Nephron (organoid): ENCODE measurements around the gene MAGI2.
"Not testable (repeated sequence)": the region's sequence is repeated elsewhere in the genome, so short reads cannot be mapped to it uniquely, and the experiment has no call there.

Experiments
- H3K27ac Mint-ChIP-seq, 3 experiments: 2 replicates each; pipeline ENCODE4 v1.8.0; 2020; ENCODE audit warnings: mixed read lengths in 3 of 3, mild to moderate bottlenecking in 2 of 3, moderate library complexity in 1 of 3
- H3K27me3 Mint-ChIP-seq: 2 replicates; pipeline ENCODE4 v1.8.0; 2021; ENCODE audit warnings: low read depth, mild to moderate bottlenecking, moderate library complexity, mixed read lengths
- H3K36me3 Mint-ChIP-seq: 2 replicates; pipeline ENCODE4 v1.8.0; 2020; ENCODE audit warnings: low read depth, mixed read lengths
- H3K4me1 Mint-ChIP-seq: 2 replicates; pipeline ENCODE4 v1.8.0; 2020; ENCODE audit warnings: mixed read lengths
- H3K4me3 Mint-ChIP-seq, 3 experiments: 2 replicates each; pipeline ENCODE4 v1.8.0; 2020; ENCODE audit warnings: mild to moderate bottlenecking in 3 of 3, mixed read lengths in 3 of 3, moderate library complexity in 2 of 3
- H3K9me3 Mint-ChIP-seq: 2 replicates; pipeline ENCODE4 v1.8.0; 2020; ENCODE audit warnings: mixed read lengths
- CTCF ChIP-seq, 3 experiments: fragments of 200-600 bp; sonication (generic); IDR thresholded peaks; one replicate each; pipeline ENCODE4 v1.5.0; 2021; ENCODE audit warnings: antibody characterized with exemption in 3 of 3; ENCODE audit not compliant: unreplicated experiment in 3 of 3

Gene MAGI2

GRCh38 chr7:78247910-78248689 lies 1205.4 kb downstream of the MAGI2 start:
- Mint-ChIP-seq H3K36me3 (peaks cover 16% of the 10 kb centered on the region), H3K4me3 (no peak overlapping the region), H3K27me3 (no peaks in the 10 kb centered on the region), H3K27ac (no peak overlapping the region), H3K9me3 (peaks cover 21% of the 10 kb centered on the region), H3K4me1 (peaks cover 3% of the 10 kb centered on the region)
- TF ChIP-seq CTCF (IDR thresholded peaks at IDR 0.05; ENCODE audit: unreplicated experiment in 3 of 3) = no peak

- not testable (repeated sequence) for H3K27me3 Mint-ChIP-seq, H3K4me3 Mint-ChIP-seq, H3K27ac Mint-ChIP-seq, H3K4me1 Mint-ChIP-seq
- Mint-ChIP-seq H3K9me3 (peaks cover 12% of the 10 kb centered on the region), H3K36me3 (peaks cover 24% of the 10 kb centered on the region)
Observed at GRCh38 chr7:78240179-78240578, 1213.3 kb downstream of the MAGI2 start.

- Mint-ChIP-seq H3K4me1 (peaks cover 12% of the 10 kb centered on the region), H3K27ac (no peak overlapping the region), H3K27me3 (no peaks in the 10 kb centered on the region), H3K4me3 (no peak overlapping the region), H3K36me3 (peaks cover 14% of the 10 kb centered on the region), H3K9me3 (peaks cover 10% of the 10 kb centered on the region)
- TF ChIP-seq CTCF (IDR thresholded peaks at IDR 0.05; ENCODE audit: unreplicated experiment in 3 of 3) = no peak
Observed at GRCh38 chr7:78234634-78235033, 1218.8 kb downstream of the MAGI2 start.

GRCh38 chr7:78232806-78233205 lies 1220.7 kb downstream of the MAGI2 start:
- Mint-ChIP-seq H3K27ac (peak overlapping the region; percentile 7 to 32 (median 12)), H3K4me1 (peaks cover 12% of the 10 kb centered on the region), H3K4me3 (no peak overlapping the region), H3K27me3 (no peaks in the 10 kb centered on the region), H3K9me3 (peaks cover 6% of the 10 kb centered on the region), H3K36me3 (peaks cover 5% of the 10 kb centered on the region)
- no peak for TF ChIP-seq CTCF (IDR thresholded peaks at IDR 0.05; ENCODE audit: unreplicated experiment in 3 of 3)

GRCh38 chr7:78226059-78226719 lies 1227.3 kb downstream of the MAGI2 start:
- peak overlapping the region in 2 of 3 experiments; percentile 66 to 84 for H3K27ac Mint-ChIP-seq
- no peak overlapping the region for H3K4me3 Mint-ChIP-seq
- H3K36me3 Mint-ChIP-seq = no peaks in the 10 kb centered on the region
- peak; percentile 43 to 52 (median 50) for TF ChIP-seq CTCF (IDR thresholded peaks at IDR 0.05; ENCODE audit: unreplicated experiment in 3 of 3)
- no peaks in the 10 kb centered on the region for H3K9me3 Mint-ChIP-seq
- H3K27me3 Mint-ChIP-seq = no peaks in the 10 kb centered on the region
- H3K4me1 Mint-ChIP-seq = peaks cover 21% of the 10 kb centered on the region

GRCh38 chr7:78225534-78225933 lies 1227.9 kb downstream of the MAGI2 start:
- no peak overlapping the region for H3K4me3 Mint-ChIP-seq
- H3K9me3 Mint-ChIP-seq = no peaks in the 10 kb centered on the region
- H3K36me3 Mint-ChIP-seq = no peaks in the 10 kb centered on the region
- no peaks in the 10 kb centered on the region for H3K27me3 Mint-ChIP-seq
- H3K4me1 Mint-ChIP-seq = peaks cover 21% of the 10 kb centered on the region
- peak overlapping the region in 2 of 3 experiments; percentile 66 to 84 for H3K27ac Mint-ChIP-seq
- no peak for TF ChIP-seq CTCF (IDR thresholded peaks at IDR 0.05; ENCODE audit: unreplicated experiment in 3 of 3)
